IPS-NIHi7 (cell line): ENCODE measurements around the gene GSS.

Source experiments
- DNase-seq: peaks from one replicate; pipeline ENCODE4 v3.0.0; 2012; ENCODE audit warnings: mixed read lengths; ENCODE audit errors: extremely low spot score

Gene GSS

DNA sequence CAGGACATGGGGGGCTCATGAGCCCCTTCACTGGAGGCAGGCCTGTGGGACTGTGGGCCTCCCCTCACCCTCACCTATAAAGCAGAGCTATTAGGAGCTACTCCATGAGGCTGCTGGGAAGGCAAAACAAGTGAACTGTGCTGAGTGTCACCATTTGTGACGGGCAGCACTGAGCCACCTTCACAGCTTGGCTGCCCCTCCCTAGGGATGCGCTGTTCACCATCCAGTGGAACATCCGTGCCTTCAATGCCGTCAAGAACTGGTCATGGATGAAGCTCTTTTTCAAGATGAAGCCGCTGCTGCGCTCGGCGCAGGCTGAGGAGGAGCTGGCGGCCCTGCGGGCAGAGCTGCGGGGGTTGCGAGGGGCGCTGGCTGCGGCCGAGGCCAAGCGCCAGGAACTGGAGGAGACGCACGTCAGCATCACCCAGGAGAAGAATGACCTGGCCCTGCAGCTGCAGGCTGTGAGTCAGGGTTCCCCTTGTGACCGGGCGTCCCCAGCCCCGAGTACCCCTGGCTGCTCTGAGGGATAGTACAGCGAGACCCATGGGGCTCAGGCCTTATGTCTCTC lies 38.4 kb upstream of the GSS start:
- DNase-seq: no peak

DNA sequence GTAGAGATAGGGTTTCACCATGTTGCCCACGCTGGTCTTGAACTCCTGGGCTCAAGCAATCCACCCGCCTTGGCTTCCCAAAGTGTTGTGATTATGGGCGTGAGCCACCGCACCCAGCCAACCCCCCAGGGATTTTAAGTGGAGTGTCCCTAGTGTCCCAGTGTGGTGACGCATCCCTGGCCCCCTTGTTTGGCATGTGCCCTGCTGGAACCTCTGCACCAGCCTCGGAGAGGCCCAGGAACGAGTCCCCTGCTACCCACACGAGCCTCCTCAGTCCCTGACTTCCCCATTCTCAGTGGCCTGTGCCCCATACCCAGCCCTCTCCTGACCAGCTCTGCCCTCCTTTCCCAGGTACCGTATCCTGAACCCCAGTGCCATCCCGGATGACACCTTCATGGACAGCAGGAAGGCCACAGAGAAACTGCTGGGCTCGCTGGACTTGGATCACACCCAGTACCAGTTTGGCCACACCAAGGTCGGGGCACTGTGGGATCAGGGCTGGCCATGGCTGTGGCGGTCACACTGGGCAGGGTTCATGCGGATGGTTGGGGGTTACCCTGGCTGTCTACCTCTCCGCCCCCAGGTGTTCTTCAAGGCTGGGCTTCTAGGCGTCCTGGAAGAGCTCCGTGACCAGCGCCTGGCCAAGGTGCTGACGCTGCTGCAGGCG lies 37.3 kb upstream of the GSS start:
- no peak for DNase-seq

- no peak for DNase-seq
These were observed 35.1 kb upstream of the GSS start for GRCh38 chr20:34990661-34991214.

- DNase-seq: no peak
These were observed 34.6 kb upstream of the GSS start for GRCh38 chr20:34990231-34990630.

- DNase-seq: no peak
These were observed 34.1 kb upstream of the GSS start for GRCh38 chr20:34989670-34990069.

- DNase-seq: no peak
These were observed 33.5 kb upstream of the GSS start for GRCh38 chr20:34989118-34989517.

- DNase-seq: no peak
These were observed 32.6 kb upstream of the GSS start for GRCh38 chr20:34988191-34988540.

DNA sequence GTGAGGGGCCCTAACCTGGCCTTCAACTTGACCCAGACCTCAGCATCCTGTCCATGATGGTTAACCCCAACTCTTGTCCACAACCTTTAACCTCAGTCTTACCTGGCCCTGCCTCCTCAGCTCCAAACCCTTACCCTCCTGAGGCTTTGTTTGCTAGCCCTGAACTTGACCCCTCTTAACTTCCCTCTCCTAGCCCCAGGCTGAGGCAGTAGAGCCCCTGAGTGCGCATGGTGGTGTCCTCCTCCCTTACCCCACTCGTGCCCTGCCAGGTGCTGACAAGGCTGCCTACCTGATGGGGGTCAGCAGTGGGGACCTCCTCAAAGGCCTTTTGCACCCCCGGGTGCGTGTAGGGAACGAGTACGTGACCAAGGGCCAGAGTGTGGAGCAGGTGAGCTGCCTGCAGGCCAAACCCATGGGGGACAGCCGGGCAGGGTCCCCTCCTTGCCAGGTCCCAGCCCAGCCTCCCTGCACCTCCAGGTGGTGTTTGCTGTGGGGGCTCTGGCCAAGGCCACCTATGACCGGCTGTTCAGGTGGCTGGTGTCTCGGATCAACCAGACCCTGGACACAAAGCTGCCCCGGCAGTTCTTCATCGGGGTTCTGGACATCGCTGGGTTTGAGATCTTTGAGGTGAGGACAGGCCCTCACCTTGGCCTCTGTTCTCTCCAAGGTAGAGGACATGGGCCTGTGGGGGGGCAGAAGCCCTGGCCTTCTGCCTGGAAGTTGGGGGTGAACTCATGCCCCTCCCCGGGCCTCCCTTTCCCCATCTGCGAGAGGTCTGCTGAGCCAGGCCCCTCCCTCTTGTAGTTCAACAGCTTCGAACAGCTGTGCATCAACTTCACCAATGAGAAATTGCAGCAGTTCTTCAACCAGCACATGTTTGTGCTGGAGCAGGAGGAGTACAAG lies 31.9 kb upstream of the GSS start:
- DNase-seq: no peak

DNA sequence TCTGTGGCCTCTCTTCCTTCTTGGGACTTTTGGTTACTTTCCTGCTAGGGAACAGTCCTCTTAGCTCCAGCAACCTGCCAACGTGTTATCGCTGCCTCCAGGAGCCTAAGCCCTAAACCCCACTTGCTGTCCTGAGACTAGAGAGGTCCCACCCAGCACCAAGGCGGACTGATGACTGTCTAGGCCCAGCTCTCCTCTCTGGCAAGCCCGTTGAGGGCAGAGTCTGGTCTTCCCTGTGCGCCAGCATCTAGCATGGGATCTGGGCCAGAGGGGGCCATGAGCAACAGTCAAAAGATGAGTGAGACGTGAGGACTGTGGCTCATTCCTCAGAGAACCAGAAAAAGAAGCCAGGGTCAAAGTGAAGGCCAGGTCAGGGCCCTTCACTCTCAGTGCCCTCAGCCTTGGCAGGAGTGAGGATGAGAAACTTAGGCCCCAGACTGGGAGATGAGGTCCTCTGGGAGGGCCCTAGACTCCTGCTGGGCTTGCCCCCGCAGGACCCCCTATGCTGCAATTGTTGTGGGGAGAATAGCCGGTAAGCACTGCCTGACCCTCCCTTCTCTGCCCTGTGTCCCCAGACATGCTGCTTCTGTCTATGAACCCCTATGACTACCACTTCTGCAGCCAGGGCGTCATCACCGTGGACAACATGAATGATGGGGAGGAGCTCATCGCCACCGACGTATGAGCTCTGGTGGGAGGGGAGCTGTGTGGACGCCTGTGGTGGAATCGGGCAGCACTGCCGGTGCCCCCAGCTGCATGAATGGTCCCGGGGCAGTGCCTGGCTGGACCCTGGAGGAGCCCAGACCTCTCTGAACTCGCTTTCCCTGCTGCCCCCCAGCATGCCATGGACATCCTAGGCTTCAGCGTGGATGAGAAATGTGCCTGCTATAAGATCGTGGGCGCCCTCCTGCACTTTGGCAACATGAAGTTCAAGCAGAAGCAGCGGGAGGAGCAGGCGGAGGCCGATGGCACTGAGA lies 31.0 kb upstream of the GSS start:
- no peak for DNase-seq

- DNase-seq: no peak
These were observed 30.1 kb upstream of the GSS start for GRCh38 chr20:34985461-34986310.

DNA sequence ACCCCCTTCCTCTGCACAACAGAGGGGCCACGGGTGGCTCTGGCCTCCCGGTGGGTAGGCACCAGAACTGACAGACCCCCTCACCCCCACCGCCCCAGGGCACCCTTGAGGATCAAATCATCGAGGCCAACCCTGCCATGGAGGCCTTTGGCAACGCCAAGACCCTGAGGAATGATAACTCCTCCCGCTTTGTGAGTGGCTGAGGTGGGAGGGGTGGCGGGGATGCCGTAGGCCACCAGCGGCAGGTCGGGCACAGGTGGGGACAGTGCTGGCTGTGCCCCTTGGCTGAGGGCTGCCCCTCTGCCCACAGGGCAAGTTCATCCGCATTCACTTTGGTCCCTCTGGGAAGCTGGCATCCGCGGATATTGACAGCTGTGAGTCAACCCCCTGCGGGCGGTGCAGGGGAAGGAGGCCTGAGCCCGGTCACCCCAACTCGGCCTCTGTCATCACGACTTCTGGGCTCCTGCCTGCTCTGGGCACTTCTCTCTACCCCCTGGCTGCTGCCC lies 29.2 kb upstream of the GSS start:
- no peak for DNase-seq

- peak; percentile 48 for DNase-seq
These were observed 28.6 kb upstream of the GSS start for GRCh38 chr20:34983995-34984735.

- no peak for DNase-seq
These were observed 27.6 kb upstream of the GSS start for GRCh38 chr20:34983089-34983820.

- no peak for DNase-seq
These were observed 26.9 kb upstream of the GSS start for GRCh38 chr20:34982270-34983088.

DNA sequence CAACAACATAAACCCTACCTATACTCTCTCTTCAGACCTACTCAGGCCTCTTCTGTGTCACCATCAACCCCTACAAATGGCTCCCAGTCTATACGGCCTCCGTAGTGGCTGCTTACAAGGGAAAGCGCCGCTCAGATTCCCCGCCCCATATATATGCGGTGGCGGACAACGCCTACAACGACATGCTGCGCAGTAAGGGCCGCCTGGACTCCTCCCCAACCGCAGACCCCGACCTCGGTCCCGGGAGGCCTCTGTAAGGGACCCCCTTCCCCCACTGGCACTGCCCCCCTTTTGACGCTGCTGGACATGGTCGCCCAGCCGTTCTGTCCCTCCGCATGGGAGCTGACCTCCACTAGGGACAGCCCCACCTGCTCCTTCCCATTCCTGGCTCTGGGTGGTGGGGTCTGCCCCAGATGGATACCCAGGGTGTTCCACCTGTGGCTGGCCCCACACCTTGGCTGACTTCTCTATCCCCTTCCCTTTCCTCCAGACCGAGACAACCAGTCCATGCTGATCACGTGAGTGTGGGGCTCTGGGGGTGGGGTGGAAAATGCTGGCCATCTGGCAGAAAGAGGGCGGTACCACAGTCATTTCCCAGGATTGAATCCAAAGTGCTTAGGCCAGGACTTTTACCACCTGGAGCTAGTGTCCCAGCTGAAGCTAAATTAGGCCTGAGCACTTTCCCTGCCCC lies 25.1 kb upstream of the GSS start:
- DNase-seq: no peak

DNA sequence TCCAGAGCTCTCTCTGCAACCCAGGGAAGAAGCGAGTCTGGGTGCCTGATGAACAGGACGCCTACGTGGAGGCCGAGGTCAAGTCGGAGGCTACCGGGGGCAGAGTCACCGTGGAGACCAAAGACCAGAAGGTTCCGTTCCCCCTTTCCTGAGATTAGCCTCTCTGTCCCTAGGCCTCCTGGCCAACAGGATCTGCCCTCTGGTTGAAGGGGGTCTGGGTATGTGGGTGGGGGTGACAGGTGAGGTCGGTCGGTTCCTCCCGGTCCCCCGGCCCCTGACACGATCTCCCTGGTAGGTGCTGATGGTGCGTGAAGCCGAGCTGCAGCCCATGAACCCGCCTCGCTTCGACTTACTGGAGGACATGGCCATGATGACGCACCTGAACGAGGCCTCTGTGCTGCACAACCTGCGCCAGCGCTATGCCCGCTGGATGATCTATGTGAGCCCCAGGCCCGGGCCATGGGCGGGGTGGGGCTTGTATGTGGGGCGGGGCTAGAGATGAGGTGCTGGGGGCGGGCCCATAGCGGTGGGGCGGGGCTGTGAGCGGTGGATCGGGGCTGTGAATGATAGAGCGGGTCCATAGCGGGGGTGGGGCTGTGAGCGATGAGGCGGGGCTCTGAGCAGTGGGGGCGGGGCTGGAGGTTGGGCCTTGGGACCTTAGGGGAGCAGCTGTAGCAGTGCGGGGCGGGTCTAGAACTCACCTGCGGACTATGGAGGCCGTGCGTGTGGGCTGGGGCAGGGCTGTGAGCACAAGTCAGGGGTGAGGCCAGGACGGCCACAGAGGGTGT lies 24.0 kb upstream of the GSS start:
- peak; percentile 99 for DNase-seq
